HepG2 (cell line): ENCODE results near the gene NME7. TPM values are rescaled to one million over a fixed set of nuclear protein-coding genes. Genes with fewer than 3 reads are reported as not detected.
A peak's percentile ranks its signal among the peaks of the same experiment; 100 is the strongest.

ENCODE experiments used
- GABPA ChIP-seq, 2 experiments: IDR thresholded peaks; 2 replicates each; pipeline ENCODE4 v1.6.1; 2011 to 2016; ENCODE audit warnings: low read depth in 2 of 2, low read length in 1 of 2, missing biosample characterization in 1 of 2, missing genetic modification characterization in 1 of 2
- NCOA2 ChIP-seq: sonication (generic); formaldehyde crosslinking; IDR thresholded peaks from 2 replicates; pipeline ENCODE4 v1.8.0; 2022; ENCODE audit warnings: inconsistent platforms
- RARA ChIP-seq: IDR thresholded peaks from 2 replicates; pipeline ENCODE4 v1.6.1; 2016; ENCODE audit warnings: missing genetic modification reagents, missing compliant biosample characterization
- RBM22 ChIP-seq: fragments of 200-400 bp; formaldehyde crosslinking; optimal IDR thresholded peaks from 2 replicates; pipeline ENCODE3; 2017; ENCODE audit warnings: mild to moderate bottlenecking, low read length, moderate library complexity
- RFX1 ChIP-seq: fragments of 450-650 bp; IDR thresholded peaks from 2 replicates; pipeline ENCODE4 v1.6.1; 2017
- SALL2 ChIP-seq: sonication (generic); formaldehyde crosslinking; IDR thresholded peaks from 2 replicates; pipeline ENCODE4 v1.8.1; 2023; ENCODE audit warnings: mild to moderate bottlenecking, missing genetic modification reagents, inconsistent platforms
- TCF12 ChIP-seq, 2 experiments: fragments of 450-650 bp in 1 of 2; sonication (generic) in 1 of 2; formaldehyde crosslinking in 1 of 2; IDR thresholded peaks; 2 replicates each; pipeline versions ENCODE4 v1.6.1 to v1.8.0; 2017 to 2022; ENCODE audit warnings: antibody characterized with exemption in 1 of 2, mild to moderate bottlenecking in 1 of 2, missing genetic modification reagents in 1 of 2, moderate library complexity in 1 of 2
- THRA ChIP-seq: sonication (generic); formaldehyde crosslinking; IDR thresholded peaks from 2 replicates; pipeline ENCODE4 v1.4.0; 2020; ENCODE audit warnings: missing genetic modification reagents, borderline replicate concordance
- YEATS4 ChIP-seq: sonication (generic); formaldehyde crosslinking; IDR thresholded peaks from 2 replicates; pipeline ENCODE4 v1.4.0; 2020; ENCODE audit warnings: missing genetic modification reagents, borderline replicate concordance
- ZFP91 ChIP-seq: sonication (generic); formaldehyde crosslinking; IDR thresholded peaks from 2 replicates; pipeline ENCODE4 v1.9.0; 2022; ENCODE audit warnings: missing genetic modification reagents, mild to moderate bottlenecking, borderline replicate concordance
- ZHX1 ChIP-seq: sonication (generic); formaldehyde crosslinking; IDR thresholded peaks from 2 replicates; pipeline ENCODE4 v1.8.1; 2022; ENCODE audit warnings: low read depth, mild to moderate bottlenecking, missing genetic modification reagents
- ZNF207 ChIP-seq: fragments of 450-650 bp; IDR thresholded peaks from 2 replicates; pipeline ENCODE4 v1.6.1; 2016; ENCODE audit warnings: antibody characterized with exemption, borderline replicate concordance
- ZNF224 ChIP-seq: sonication (generic); formaldehyde crosslinking; IDR thresholded peaks from 2 replicates; pipeline ENCODE4 v1.5.0; 2020; ENCODE audit warnings: mild to moderate bottlenecking, missing genetic modification reagents
- ZNF501 ChIP-seq: sonication (generic); formaldehyde crosslinking; IDR thresholded peaks from 2 replicates; pipeline ENCODE4 v1.5.1; 2020; ENCODE audit warnings: mild to moderate bottlenecking, moderate library complexity, missing genetic modification reagents
- ZNF530 ChIP-seq: sonication (generic); formaldehyde crosslinking; IDR thresholded peaks from 2 replicates; pipeline ENCODE4 v1.5.0; 2020; ENCODE audit warnings: low read depth, mild to moderate bottlenecking, missing genetic modification reagents
- ZNF564 ChIP-seq: sonication (generic); formaldehyde crosslinking; IDR thresholded peaks from 2 replicates; pipeline ENCODE4 v1.8.1; 2023; ENCODE audit warnings: mild to moderate bottlenecking, missing genetic modification reagents
- ZNF609 ChIP-seq: sonication (generic); formaldehyde crosslinking; IDR thresholded peaks from 2 replicates; pipeline ENCODE4 v1.4.0; 2020; ENCODE audit warnings: mild to moderate bottlenecking, missing genetic modification reagents, borderline replicate concordance
- ZNF629 ChIP-seq: sonication (generic); formaldehyde crosslinking; conservative IDR thresholded peaks from 2 replicates; pipeline ENCODE4 v1.5.0; 2020; ENCODE audit warnings: missing genetic modification reagents
- polyA plus RNA-seq, 8 experiments: library from polyadenylated mRNA; depleted of rRNA in 3 of 8; stranded (reverse) in 7 of 8; unstranded in 1 of 8; fragments of >200 nt; fragmentation: Illumina TruSeq in 4 of 8; extraction: Trizol in 4 of 8; gene quantifications; 2 replicates each; pipeline versions ENCODE4 v1.2.1 to v1.2.3, GENCODE V29; 2011 to 2016; ENCODE audit warnings: low read depth in 4 of 8, missing spikeins in 1 of 8, mixed read lengths in 1 of 8; ENCODE audit not compliant: insufficient read depth in 1 of 8
- total RNA-seq, 5 experiments: library from RNA; depleted of rRNA; stranded (reverse); fragments of >200 nt; fragmentation: Illumina TruSeq; extraction: Trizol; gene quantifications; 2 replicates each; pipeline ENCODE4 v1.2.3, GENCODE V29; 2016; ENCODE audit warnings: low read depth in 1 of 5

The NME7 gene
- total and polyA plus RNA-seq, 2 of the 13 experiments (the other 11 are each of a cell fraction or from before 2014, with no cell fraction given), result 9.4 to 22.5 TPM

- peak; percentile 50; the same call in 1 of the 2 replicates for TF ChIP-seq ZNF609 (CRISPR knock-in tag)
- no peak for TF ChIP-seq ZNF224 (CRISPR knock-in tag)
- peak; percentile 83 for TF ChIP-seq RBM22
- TF ChIP-seq ZFP91 (CRISPR knock-in tag), result peak; percentile 68
- TF ChIP-seq RFX1, result peak; percentile 22; the same call in 1 of the 2 replicates
- peak; percentile 88 for TF ChIP-seq NCOA2
- TF ChIP-seq ZNF629 (CRISPR knock-in tag), result peak; percentile 32; the same call in 1 of the 2 replicates
- peak; percentile 92; the same call in 1 of the 2 replicates for TF ChIP-seq THRA (CRISPR knock-in tag)
- peak; percentile 81; the same call in 1 of the 2 replicates for TF ChIP-seq SALL2 (CRISPR knock-in tag)
- TF ChIP-seq ZHX1 (CRISPR knock-in tag), result peak; percentile 72; the same call in 1 of the 2 replicates
- TF ChIP-seq ZNF501 (CRISPR knock-in tag), result 0 out of 2 replicates have a peak, but pooled peaks have one; percentile 37
- peak; percentile 98 for TF ChIP-seq RARA (CRISPR knock-in tag)
- no peak for TF ChIP-seq ZNF207
- no peak for TF ChIP-seq ZNF530
- no peak for TF ChIP-seq ZNF564 (CRISPR knock-in tag)
- no peak for TF ChIP-seq TCF12 (IDR thresholded peaks at IDR 0.05)
- TF ChIP-seq TCF12 (CRISPR knock-in tag; IDR thresholded peaks at IDR 0.05), result no peak
- 0 out of 2 replicates have a peak, but pooled peaks have one; percentile 54 for TF ChIP-seq YEATS4 (CRISPR knock-in tag)
- TF ChIP-seq GABPA (IDR thresholded peaks at IDR 0.05; ENCODE audit: low read depth, low read length), result no peak
- 0 out of 2 replicates have a peak, but pooled peaks have one; percentile 16 for TF ChIP-seq GABPA (CRISPR knock-in tag; IDR thresholded peaks at IDR 0.05; ENCODE audit: low read depth)
Observed at GRCh38 chr1:169115891-169116585, 251.6 kb downstream of the NME7 start (continued).
